HG03432 (cell line): ENCODE measurements around the gene DTYMK.
"Not testable (repeated sequence)": the region's sequence is repeated elsewhere in the genome, so short reads cannot be mapped to it uniquely, and the experiment has no call there.

ENCODE experiments used
- ATAC-seq: cut with Tn5 transposase; IDR thresholded peaks from one replicate; pipeline ENCODE4 v1.9.1; 2021; ENCODE audit warnings: mild to moderate bottlenecking, moderate library complexity; ENCODE audit not compliant: unreplicated experiment

Gene DTYMK

GRCh38 chr2:241672243-241673188 is 14.1 kb downstream of the DTYMK start:
- ATAC-seq, result no peak

GRCh38 chr2:241671457-241672240 is 15.0 kb downstream of the DTYMK start:
- no peak for ATAC-seq

GRCh38 chr2:241670333-241671110 is 16.1 kb downstream of the DTYMK start:
- no peak for ATAC-seq

GRCh38 chr2:241668839-241669238 is 17.8 kb downstream of the DTYMK start:
- ATAC-seq, result no peak

GRCh38 chr2:241668354-241668753 is 18.3 kb downstream of the DTYMK start:
- ATAC-seq, result no peak

GRCh38 chr2:241666627-241667400 is 19.8 kb downstream of the DTYMK start:
- ATAC-seq, result no peak

- no peak for ATAC-seq
Observed at GRCh38 chr2:241665731-241666440, 20.7 kb downstream of the DTYMK start.

- ATAC-seq, result not testable (repeated sequence)
Observed at GRCh38 chr2:241662731-241663130, 23.9 kb downstream of the DTYMK start.

GRCh38 chr2:241660593-241661213 is 25.9 kb downstream of the DTYMK start:
- ATAC-seq, result no peak

GRCh38 chr2:241659150-241659739 is 27.4 kb downstream of the DTYMK start:
- no peak for ATAC-seq

- ATAC-seq, result no peak
Observed at GRCh38 chr2:241658296-241658695, 28.3 kb downstream of the DTYMK start.

- no peak for ATAC-seq
Observed at GRCh38 chr2:241657786-241658254, 28.8 kb downstream of the DTYMK start.

- no peak for ATAC-seq
Observed at GRCh38 chr2:241656190-241656741, 30.3 kb downstream of the DTYMK start.

- ATAC-seq, result no peak
Observed at GRCh38 chr2:241655516-241656189, 31.0 kb downstream of the DTYMK start.

- no peak for ATAC-seq
Observed at GRCh38 chr2:241654551-241654950, 32.1 kb downstream of the DTYMK start.

- no peak for ATAC-seq
Observed at GRCh38 chr2:241653210-241653750, 33.3 kb downstream of the DTYMK start.

GRCh38 chr2:241652722-241653121 is 33.9 kb downstream of the DTYMK start:
- ATAC-seq, result no peak

- no peak for ATAC-seq
Observed at GRCh38 chr2:241652142-241652541, 34.5 kb downstream of the DTYMK start.
